HG03108 (cell line): Measurements from ENCODE around the gene ACSS2.
"Not testable (repeated sequence)": the region's sequence is repeated elsewhere in the genome, so short reads cannot be mapped to it uniquely, and the experiment has no call there.

Source experiments
- ATAC-seq: cut with Tn5 transposase; IDR thresholded peaks from one replicate; pipeline ENCODE4 v1.9.1; 2021; ENCODE audit warnings: moderate library complexity; ENCODE audit not compliant: unreplicated experiment

ACSS2 gene

DNA sequence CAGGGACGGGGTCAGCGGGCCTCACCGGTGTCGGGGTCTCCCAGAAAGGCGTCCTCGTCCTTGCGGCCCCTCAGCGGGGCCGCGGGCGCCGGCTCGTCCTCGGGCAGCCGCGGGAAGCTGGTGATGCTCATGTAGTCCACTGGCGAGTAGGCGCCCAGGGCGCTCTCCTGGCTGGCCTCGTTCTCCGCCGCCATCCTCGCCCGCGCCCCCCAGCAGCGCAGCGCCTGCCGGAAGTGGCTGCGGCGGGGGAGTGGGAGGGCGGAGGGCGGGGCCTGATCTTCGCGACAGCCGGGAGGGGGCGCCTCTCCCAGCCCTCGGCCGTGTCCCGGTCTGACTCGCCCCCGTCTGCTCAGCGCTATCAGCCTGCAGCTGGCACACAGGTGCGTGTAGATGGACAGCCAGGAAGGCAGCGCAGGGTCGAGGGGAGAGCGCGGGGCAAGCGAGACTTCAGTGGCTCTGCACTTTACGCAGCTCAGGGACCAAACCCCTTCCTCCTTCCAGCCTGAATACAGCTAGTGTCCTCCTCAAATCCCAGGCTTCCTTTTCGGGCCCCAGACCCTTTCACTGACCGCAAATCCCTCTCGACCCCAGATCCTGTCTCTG is 3.7 kb upstream of the ACSS2 start, which contains the start of gene GGT7:
Gene GGT7, minus strand, starts transcription at position 235 of the 603 bp plus-strand sequence. Its CDS starts 41 bp downstream, at position 194.
- ATAC-seq, result peak; percentile 38

DNA sequence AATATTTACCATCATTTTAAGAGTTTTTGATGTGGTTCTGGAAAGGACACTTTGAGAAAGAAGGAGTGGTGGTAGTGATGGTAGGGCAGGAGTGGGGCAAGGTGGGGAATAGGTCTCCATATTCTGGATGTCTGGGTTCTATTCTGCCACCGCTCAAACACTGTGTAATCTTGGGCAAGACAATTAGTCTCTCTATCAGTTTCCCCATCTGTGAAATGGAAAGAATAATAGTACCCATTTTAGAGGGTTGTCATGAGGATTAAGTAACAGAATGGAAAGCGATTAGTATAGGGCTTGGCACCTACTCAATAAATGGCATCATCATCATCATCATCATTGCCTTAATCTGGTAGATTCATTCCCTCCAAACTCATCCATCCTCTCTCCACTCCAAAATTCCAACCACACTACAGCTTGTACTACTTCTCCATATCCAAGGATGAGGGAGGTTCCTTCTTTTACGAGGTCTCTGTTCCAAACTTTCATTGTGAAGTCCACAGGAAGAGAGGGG is 2.8 kb upstream of the ACSS2 start:
- no peak for ATAC-seq

DNA sequence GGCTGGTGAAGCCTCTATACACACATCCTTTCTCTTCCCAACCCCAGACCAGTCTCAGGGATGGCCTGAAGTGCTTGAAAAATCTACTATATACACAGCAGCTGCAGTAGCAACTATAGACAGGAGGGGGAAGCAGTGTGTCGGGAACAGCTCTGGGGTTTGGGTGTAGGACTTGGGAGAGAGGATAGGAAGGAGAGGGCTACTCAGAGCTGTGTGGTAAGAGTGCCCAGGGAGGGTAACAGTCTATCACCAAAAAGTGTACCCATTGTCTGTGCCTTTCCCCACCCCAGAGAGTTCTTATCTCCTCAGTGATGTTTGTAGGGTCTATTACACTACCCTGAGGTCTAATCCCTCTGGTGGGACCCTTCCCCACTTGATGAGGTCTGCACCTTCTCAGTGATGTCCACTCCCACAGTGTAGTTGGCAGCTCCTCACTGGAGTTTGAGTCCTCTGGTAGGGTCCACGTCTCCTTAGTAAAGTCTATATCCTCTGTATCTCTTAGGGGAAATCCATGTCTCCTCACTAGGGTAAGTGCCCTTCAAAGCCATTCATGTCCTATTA is 2.2 kb upstream of the ACSS2 start:
- ATAC-seq, result no peak

DNA sequence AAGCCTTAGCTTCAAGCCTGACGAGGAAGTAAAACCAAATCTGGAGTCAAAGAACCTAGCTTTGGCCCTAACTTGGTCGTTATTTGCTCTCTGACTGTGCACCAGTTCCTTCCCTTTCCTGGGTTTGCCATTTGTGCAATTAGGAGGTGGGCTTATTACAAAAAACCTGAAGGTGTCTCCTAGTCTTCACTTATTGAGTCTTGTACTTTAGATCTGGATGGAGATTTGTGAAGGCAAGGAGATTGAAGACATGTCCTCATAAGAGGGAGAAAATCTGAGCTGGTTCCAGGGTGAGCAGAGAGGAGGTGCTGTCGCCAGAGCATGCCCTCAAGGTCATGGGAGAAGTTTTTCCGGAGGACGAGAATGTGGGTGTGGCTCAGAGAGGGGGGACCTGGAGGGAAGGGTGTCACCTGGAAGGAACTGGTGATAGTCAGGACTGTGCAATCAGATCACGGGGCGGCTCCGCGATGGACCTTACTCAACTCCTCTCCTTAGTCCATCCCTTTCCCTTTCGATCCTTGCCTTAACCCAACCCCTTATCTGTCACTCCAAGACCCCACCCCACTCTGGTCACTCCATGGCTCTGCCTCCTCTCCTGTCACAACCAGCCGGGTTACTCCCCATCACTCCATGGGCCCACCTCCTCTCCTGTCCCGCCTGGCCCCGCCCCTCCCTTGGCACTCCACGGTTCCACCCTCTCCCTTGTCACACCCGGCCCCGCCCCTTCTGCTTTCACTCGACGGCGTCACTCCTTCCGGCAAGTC is 588 bp upstream of the ACSS2 start:
- ATAC-seq, result peak; percentile 52

DNA sequence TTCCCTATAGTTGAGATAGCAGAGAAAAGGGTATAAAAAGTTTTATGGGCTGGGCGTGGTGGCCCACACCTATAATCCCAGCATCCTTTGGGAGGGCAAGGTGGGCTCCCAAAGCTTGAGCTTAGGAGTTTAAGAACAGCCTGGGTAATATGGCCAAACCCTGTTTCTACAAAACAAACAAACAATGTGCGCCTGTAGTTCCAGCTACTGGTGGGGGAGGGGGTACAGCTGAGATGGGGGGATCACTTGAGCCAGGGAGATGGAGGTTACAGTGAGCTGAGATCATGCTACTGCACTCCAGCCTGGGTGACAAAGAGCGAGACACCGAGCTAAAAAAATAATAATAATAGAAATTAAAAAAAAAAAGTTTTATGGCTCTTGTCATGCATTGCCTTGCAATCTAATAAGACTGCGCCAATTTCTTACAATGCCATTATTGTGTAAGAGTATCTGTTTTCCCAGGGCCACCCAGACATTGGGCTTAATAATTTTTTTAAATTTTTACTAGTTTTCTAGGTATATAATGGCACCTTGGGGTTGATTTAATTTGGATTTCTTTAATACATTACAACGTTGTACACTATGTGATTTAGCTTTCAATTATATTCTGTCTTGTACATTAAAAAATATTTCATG is 3.9 kb downstream of the ACSS2 start:
- no peak for ATAC-seq

DNA sequence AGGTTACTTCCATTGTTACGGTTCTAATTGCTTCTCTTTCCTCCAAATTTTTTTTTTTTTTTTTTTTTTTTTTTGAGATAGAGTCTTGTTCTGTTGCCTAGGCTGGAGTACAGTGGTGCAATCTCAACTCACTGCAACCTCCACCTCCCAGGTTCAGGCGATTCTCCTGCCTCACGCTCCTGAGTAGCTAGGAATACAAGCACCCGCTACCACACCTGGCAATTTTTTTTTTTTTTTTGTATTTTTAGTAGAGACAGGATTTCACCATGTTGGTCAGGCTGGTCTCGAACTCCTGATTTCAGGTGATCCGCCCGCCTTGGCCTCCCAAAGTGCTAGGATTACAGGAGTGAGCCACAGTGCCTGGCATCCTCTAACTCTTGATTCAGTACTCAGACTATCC is 4.6 kb downstream of the ACSS2 start:
- ATAC-seq, result not testable (repeated sequence)

DNA sequence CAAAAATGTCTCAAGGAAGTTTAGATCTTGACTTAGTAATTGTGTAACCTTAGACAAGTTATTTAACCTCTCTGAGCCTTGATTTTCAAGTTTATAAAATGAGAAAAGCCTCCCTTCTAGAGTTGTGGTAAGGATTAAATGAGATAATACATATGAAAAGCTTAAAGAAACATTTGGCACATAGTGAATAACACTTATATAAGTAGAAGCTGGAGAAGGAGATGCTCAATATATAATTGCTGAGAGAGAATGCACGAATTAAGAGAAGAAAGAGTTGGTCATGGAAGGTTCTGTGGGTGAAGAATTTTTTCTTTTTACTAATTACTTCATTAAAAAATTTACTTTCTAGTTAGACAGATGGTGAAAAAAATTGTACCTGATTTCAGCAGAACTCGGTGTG is 5.3 kb downstream of the ACSS2 start:
- no peak for ATAC-seq

DNA sequence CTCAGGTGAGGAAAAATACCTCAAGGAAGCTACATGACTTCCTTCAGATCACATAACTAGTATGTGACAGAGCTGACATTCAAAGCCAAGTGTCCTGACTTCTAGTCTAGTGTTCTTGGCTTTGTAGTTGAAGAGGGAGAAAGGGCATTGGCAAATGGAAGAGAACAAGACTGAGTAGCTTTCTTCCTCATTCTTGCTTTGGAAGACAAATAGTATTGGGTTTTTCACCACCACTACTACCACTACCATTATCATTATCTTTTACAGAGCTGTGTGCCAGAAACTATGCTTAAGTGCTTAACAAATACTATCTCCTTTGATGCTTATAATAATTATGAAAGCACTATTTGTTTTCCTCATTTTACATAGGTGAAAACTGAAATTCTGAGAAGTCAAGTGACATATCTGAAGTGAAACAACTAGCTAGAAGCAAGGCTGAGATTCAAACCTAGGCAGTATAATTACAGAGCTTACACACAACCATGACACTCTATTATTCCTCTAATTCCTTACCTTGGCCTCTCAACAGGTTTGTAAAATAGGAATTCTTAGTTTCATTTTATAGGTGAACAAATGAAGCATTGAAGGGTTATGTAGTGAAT is 6.8 kb downstream of the ACSS2 start:
- no peak for ATAC-seq

DNA sequence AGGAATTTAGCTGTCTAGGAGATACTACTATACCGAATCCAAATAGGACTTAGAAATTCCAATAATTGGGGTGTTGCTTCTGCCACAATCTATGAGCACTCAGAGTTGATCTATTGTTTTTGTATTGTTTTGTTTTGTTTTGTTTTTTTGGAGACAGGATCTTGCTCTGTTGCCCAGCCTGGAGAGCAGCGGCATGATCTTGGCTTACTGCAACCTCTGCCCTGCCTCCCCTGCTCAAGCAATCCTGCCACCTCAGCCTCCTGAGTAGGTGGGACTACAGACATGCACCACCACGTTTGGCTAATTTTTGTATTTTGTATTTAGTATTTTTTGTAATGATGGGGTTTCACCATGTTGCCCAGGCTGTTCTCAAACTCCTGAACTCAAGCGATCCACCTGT is 7.4 kb downstream of the ACSS2 start:
- no peak for ATAC-seq

DNA sequence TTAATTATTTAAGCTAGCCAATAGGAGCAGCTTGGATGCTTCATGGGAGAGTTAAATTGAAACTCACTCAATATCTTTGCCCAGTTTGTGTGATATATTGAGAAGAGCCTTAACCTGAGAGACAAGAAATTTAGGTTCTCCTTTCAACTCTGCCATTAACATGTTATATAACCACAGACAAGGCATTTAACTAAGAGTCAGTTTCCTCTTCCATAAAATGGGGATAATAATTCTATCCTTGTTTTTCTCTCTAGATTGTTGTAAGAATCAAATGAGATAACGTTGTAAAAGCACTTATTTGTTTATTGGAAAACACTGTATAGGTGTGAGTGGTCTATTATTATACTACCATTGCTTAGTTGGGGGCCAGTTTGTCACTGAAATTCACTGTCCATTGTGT is 7.8 kb downstream of the ACSS2 start:
- ATAC-seq, result no peak

DNA sequence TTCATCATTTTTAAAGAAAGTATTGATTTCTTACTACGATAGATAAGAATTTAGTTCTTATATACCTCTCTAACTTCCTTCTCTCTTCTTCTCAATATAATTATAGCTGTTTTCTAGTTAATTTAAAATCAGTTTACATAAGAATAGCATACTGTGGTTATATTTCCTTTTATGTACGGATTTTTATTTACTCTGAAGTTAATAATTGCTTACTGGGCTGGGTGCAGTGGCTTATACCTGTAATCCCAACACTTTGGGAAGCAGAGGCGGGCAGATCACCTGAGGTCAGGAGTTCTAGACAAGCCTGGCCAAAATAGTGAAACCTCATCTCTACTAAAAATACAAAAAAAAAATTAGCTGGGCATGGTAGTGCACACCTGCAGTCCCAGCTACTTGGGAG is 9.7 kb downstream of the ACSS2 start:
- no peak for ATAC-seq

DNA sequence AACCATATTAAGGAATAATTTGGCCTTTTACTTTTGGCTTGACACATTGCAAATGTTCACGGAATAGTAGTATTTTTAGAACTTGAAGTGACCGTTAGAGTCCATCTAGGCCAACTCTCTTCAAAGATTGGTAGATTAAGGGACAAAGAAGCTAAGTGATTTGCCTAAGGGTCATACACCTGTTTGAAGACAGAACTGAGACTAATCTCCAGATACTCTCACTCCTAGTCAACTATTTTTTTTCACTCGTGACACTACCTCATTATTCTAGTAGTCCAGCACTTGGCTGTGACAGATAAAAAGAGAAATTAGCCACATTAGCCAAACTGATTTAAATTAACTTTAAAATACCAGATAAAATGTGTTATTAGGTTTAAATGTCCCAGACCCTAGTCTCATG is 10.6 kb downstream of the ACSS2 start:
- ATAC-seq, result no peak

DNA sequence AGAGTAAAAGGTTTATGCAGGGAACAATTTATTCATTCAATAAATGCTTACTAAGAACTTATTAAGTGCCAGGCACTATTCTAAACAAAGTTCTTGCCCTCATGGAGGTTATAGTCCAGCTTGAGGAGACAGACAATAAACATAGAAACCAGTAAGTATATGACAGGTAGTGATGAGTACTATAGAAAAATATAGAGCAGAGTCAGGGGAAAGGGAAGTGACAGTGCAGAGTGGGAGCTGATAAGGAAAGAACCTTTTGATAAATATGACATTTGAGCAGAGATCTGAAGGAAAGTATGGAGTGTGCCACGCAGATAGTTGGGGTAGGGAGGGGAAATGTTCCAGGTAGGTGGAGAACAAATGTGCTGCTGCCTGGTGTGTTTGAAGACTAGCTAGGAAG is 12.1 kb downstream of the ACSS2 start:
- ATAC-seq, result no peak

DNA sequence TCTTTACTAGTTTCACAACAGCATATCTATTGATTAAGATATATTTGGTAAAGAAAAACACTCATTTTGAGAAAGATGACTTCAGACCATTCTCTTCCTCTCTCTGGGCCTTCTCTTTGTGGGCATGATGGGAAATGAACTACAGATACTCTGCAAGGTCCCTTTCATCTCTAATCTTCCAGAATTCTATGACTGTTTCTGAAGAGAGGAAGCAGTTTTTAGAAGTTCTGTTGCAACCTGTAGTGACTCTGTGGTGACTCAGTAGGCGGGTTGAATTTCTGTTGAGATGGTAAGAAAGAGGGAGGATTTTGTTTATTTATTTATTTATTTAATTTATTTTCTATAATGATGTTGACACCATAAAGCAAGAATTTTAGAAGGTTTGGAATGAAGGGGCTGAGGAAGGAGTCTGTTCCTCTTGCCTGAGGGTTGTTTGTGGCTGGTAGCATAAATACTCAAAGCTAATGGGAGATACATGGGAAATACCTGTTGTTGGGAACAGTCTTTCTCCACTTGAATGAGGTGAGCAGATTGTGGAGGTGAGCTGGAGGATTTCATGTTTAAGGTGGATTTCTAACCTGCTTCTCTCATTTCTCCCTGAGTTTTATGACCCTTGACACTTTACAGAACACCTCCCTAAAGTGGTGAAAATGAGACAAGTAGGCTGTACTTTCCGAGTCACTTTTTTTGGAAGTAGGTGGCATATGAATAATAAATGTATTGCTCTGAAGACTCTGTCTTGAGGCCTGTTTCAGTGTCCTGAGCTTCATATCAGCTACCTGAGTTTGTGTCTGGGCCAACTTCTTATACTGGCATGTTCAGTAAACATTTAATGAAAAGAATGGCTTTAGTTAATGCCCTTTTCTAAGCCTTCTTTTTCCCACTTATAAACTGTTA is 15.0 kb downstream of the ACSS2 start:
- ATAC-seq, result no peak

DNA sequence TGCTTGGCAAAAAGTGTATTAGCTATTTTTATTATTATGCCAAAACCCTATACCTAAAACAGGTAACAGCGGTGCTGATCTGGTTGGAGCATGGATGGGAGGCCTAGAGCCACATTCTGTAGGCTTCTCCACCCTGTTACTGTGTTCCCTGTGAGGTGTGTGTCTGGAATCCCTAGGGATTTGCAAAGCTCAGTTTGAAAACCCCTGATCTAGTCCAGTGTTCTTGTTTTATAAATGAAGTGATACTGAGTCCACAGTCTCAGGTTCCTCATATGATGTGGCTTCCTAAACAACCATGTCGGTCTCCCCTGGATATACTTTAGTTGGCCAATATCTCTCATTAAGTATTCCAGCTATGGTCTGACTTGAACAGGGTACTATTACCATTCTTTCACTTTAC is 16.3 kb downstream of the ACSS2 start:
- ATAC-seq, result no peak

DNA sequence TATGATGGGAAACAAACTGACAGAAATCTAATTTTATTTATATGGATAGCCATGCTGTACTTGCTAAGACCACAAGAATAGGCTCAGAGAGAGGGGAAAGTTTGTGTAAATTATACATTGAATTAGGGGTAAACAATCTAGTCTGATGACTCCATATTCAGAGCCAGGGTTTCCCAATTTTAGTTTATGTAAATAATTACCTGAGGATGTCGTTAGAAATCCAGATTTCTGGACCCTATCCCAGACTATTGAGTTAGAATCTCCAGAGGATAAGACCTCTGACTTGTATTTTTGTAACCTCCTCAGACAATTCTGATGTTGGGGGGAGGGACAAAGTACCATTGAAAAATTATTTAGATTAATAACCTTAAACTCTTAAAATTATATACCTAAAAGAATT is 18.3 kb downstream of the ACSS2 start:
- no peak for ATAC-seq

DNA sequence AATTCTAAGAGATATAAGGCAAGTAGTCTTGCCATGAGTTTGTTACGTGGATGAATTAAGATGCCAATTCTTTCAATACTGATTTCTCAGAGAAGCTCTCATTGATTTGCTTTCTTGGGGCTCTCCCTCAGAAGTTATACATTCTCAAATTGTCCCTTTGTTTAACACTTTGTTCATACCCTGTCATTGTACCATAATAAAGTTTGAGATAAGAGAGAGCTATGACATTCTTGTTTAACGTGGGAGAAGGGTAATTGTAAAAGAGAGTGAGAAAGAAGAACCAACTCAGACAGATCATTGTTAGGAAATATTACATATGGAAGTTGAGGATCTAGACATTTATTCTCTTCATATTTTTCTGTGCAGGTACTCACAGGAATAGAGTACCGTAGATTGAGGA is 19.1 kb downstream of the ACSS2 start:
- no peak for ATAC-seq

DNA sequence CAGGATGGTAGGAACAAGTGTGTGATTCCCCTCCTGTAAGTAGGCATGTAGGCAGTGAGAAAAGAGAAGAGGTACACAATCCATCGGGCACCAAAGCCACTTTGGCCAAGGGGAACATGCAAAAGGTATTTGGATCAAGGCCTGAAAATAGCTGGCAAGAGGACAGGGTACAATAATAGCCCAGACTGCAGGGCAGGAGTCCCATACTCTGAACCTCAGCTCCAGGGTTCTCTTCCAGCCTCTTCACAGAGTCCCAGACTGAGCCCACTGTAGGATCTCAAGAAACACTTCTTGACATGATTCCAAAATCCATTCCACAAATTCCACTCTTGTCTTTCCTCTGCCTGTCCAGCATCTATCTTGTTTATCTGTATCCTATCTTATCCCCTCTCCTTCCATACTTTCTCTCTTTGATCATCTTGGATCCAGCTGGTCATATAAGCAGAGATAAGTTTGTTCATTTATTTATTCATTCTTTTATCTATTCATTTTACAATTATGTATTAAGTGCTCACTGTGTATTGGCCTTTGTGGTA is 19.7 kb downstream of the ACSS2 start:
- no peak for ATAC-seq

DNA sequence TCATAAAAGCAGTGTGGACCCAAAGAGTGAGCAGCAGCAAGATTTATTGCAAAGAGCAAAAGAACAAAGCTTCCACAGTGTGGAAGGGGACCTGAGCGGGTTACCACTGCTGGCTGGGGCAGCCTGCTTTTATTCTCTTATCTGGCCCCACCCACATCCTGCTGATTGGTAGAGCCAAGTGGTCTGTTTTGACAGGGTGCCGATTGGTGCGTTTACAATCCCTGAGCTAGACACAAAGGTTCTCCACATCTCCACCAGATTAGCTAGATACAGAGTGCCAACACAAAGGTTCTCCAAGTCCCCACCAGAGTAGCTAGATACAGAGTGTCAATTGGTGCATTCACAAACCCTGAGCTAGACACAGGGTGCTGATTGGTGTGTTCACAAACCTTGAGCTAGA is 21.7 kb downstream of the ACSS2 start:
- not testable (repeated sequence) for ATAC-seq

DNA sequence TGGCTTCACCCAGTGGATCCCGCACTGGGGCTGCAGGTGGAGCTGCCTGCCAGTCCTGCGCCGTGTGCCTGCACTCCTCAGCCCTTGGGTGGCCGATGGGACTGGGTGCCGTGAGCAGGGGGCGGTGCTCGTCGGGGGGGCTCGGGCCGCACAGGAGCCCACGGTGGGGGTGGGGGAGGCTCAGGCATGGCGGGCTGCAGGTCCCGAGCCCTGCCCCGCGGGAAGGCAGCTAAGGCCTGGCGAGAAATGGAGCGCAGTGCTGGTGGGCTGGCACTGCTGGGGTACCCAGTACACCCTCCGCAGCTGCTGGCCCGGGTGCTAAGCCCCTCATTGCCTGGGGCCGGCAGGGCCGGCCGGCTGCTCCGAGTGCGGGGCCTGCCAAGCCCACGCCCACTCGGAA is 22.3 kb downstream of the ACSS2 start:
- ATAC-seq, result not testable (repeated sequence)
